Head of caudate nucleus (tissue), 42 donors: ENCODE results near the gene ELAC1.
"Not testable (repeated sequence)": the region's sequence is repeated elsewhere in the genome, so short reads cannot be mapped to it uniquely, and the experiment has no call there.

Source experiments
- DNase-seq, 42 donors: peaks; one replicate each; pipeline versions ENCODE4 v3.0.0 to v3.0.0-alpha.2; 2020 to 2021; ENCODE audit warnings: mixed read lengths in 7 of 42
- intact Hi-C: fragments of 100-400 bp; cut with DNase I; formaldehyde crosslinking; loops from one replicate; pipeline ENCODE4 v1.15.0; 2022

ELAC1 gene

GRCh38 chr18:50969448-50969847, 1.6 kb downstream of the ELAC1 start:
- intact Hi-C loops, result loop anchor here (5.0 to 10.0 kb wide), 3 partner anchors 63 to 145 kb away; partner anchors contain the start of genes ME2, MRO and SMAD4
- no peak for DNase-seq

- intact Hi-C loops, result no loop called here
- DNase-seq, result no peak
Observed at GRCh38 chr18:50970006-50970405, 2.2 kb downstream of the ELAC1 start.

GRCh38 chr18:50972404-50972803, 4.6 kb downstream of the ELAC1 start:
- intact Hi-C loops, DNase-seq: not testable (repeated sequence)

- intact Hi-C loops, result no loop called here
- no peak for DNase-seq
Observed at GRCh38 chr18:50973367-50974126, 5.7 kb downstream of the ELAC1 start.

GRCh38 chr18:50977037-50977760, 9.4 kb downstream of the ELAC1 start:
- intact Hi-C loops, result no loop called here
- no peak for DNase-seq

GRCh38 chr18:50981381-50981780, 13.5 kb downstream of the ELAC1 start:
- intact Hi-C loops, result no loop called here

GRCh38 chr18:50982086-50982801, 14.4 kb downstream of the ELAC1 start:
- intact Hi-C loops, result no loop called here
- DNase-seq, result no peak

More at GRCh38 chr18:50981381-50981780, 13.5 kb downstream of the ELAC1 start:
- DNase-seq, result no peak

GRCh38 chr18:50982802-50983179, 15.0 kb downstream of the ELAC1 start:
- no peak for DNase-seq

GRCh38 chr18:50986360-50987087, 18.7 kb downstream of the ELAC1 start:
- intact Hi-C loops, result no loop called here
- no peak for DNase-seq

More at GRCh38 chr18:50982802-50983179, 15.0 kb downstream of the ELAC1 start:
- intact Hi-C loops, result no loop called here

- intact Hi-C loops, result no loop called here
- DNase-seq, result no peak
Observed at GRCh38 chr18:50987261-50987660, 19.4 kb downstream of the ELAC1 start.

- intact Hi-C loops, result no loop called here
- DNase-seq, result no peak
Observed at GRCh38 chr18:50989711-50990110, 21.9 kb downstream of the ELAC1 start.

- peak in 1 of 42 donors; percentile 20 for DNase-seq
- intact Hi-C loops, result no loop called here
Observed at GRCh38 chr18:50992351-50992762, 24.5 kb downstream of the ELAC1 start.

- intact Hi-C loops, result no loop called here
- no peak for DNase-seq
Observed at GRCh38 chr18:50994031-50994430, 26.2 kb downstream of the ELAC1 start.

- intact Hi-C loops, DNase-seq: not testable (repeated sequence)
Observed at GRCh38 chr18:51003174-51003573, 35.3 kb downstream of the ELAC1 start.

GRCh38 chr18:51006061-51006818, 38.4 kb downstream of the ELAC1 start:
- peak in 1 of 42 donors; percentile 5 for DNase-seq
- intact Hi-C loops, result no loop called here

- intact Hi-C loops, result no loop called here
Observed at GRCh38 chr18:51006948-51007789, 39.3 kb downstream of the ELAC1 start.

GRCh38 chr18:51007790-51008139, 39.9 kb downstream of the ELAC1 start:
- intact Hi-C loops, result no loop called here

More at GRCh38 chr18:51006948-51007789, 39.3 kb downstream of the ELAC1 start:
- no peak for DNase-seq

GRCh38 chr18:51009072-51009471, 41.2 kb downstream of the ELAC1 start:
- no peak for DNase-seq
- intact Hi-C loops, result no loop called here

More at GRCh38 chr18:51007790-51008139, 39.9 kb downstream of the ELAC1 start:
- DNase-seq, result no peak
